DMS 273 (cell line): ENCODE data around the gene TENM3.
A peak's percentile ranks its signal among the peaks of the same experiment; 100 is the strongest.
"Not testable (repeated sequence)": the region's sequence is repeated elsewhere in the genome, so short reads cannot be mapped to it uniquely, and the experiment has no call there.

Source experiments
- DNase-seq: peaks from one replicate; lab custom pipeline; 2025; ENCODE audit not compliant: unreplicated experiment; lab: John Stamatoyannopoulos, UW

TENM3 gene

DNA sequence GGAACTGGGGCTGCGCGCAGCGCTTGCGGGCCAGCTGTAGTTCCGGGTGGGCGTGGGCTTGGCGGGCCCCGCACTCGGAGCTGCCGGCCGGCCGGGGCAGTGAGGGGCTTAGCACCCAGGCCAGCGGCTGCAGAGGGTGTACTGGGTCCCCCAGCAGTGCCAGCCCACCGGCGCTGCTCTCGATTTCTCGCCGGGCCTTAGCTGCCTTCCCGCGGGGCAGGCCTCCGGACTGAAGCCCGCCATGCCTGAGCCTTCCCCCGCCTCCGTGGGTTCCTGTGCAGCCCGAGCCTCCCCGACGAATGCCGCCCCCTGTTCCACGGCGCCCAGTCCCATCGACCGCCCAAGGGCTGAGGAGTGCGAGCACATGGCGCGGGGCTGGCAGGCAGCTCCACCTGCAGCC lies 143.4 kb downstream of the TENM3 start:
- not testable (repeated sequence) for DNase-seq

DNA sequence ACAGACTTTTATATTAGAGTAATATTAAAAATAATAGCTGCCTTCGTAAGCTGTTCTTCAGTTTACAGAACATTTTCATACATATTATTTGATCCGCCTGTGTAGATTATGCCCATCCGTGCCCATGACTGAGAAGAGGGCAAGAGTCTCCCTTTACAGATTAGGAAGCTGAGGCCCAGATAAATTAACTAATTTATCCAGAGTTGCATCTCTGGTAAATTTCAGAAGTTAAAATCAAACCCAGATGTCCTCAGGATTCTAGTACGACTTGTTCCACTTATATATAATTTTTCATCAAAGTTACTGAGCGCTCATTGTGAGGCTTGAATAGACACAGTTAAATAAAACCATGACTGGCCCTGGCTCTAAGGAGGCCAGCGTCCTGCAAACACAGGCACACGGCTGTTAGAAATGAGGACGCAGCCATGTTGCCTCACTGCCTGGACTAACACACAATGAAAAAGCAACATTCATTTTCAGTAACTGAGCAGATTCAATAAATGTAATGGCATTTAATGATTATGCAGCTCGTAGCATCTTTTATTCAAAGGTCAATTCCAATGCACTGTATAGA lies 148.0 kb downstream of the TENM3 start:
- no peak for DNase-seq

DNA sequence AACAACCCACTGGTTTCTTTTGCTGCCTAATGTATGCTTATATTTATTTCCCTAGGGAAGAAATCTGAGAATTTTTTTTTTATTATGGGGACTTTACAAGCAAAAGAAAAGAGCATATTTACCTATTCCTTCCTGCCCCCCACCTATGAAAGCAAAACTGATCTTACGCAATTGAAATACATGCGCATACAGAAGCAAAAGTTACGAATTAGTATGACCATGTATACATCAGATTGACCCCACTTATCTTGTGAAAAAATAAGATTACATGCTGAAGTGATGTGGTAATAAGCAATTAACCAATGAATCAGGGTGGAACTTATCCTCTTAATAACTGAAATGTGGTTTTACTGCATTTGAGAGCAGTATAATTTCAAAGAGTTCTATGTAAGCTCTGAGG lies 151.0 kb downstream of the TENM3 start:
- DNase-seq = no peak

DNA sequence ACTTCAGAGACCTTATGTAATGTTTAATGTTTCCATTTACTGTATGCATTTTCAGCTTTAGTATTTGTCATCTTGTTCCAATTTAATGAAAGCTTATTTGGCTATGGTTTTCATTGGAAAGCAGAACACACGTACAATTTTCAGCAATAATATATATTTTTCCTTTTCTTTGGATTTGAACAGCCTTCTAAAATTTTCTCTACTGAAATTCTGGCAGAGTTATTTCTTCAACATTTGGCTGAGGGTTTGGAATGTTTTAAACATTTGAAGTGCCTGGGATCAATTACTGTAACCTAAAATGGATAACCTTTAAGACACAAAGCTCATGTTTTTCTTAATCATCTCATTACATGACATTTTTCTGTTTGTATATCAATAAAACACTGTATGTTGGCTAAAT lies 156.9 kb downstream of the TENM3 start:
- DNase-seq = no peak

DNA sequence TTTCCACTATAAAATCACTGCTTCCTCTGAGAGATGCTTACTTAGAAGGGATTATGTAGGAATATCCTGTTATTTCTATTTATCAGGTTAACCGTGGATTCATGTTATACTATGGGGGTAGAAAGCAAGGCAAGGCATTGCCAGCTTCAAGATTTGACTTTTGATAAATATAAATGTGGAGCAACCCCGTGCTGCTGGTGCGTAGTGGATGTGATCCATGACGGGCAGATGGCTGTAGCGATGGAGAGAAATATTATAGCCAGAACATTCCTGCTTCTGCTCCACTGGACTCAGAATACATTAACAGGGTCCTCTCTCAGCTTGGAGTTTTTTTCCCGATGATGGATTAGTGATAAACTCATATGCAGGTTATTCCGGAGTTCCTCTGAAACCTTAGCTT lies 157.6 kb downstream of the TENM3 start:
- DNase-seq = peak; percentile 40

DNA sequence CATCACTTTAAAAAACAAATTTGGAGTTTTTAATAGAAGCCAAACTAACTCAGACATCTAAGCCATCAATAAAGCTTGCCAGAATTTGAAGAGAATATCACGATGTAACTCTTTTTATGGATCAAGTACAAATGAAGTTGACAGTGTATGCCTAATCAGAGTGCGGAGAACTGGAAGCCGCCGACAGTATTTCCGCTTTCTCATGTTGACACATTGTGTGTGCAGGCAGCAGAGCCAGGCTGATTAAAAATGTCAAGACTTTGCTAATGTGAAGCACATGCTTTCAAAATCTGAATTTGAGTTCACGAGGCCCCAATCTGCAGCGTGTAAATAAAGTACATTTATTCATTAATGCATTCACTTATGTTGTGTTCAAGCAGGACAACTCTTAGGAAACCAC lies 161.2 kb downstream of the TENM3 start:
- DNase-seq = no peak

DNA sequence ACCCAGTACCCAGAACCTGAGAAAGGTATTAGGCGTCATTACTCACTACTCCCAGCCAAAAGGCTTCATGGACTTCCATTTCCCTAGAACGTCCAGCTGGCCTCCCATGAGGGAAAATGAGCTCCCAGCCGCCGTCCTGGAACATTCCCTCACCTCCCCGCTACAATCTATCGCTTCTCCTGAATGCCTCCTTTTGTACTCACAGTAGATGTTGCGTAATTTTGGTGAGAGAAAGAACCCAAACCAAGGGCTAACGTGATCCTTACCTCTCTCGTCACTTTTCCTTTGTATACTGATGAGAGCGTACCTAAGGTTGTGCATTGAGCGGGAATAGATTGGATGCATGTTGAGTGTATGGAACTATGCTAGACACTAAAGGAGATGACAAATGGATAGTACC lies 161.9 kb downstream of the TENM3 start:
- DNase-seq = no peak

DNA sequence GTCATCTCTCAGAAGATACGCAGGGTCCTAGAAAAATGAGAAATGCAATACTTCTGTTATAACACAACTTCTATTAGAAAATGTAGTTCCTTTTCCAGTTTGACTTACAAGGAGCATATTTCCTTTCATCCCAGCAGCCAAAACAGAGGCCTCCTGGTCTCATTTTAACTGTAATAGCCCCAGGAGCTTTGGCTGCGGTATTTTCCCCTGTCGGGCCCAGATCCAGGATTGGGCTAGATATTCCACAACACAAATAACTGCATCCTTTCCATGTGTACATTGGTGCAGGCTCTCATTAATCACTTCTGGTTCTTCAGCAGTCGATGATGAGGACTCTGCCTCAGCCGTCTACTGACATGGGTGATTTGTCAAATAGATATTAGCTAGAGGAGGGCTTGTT lies 166.1 kb downstream of the TENM3 start:
- DNase-seq = no peak

DNA sequence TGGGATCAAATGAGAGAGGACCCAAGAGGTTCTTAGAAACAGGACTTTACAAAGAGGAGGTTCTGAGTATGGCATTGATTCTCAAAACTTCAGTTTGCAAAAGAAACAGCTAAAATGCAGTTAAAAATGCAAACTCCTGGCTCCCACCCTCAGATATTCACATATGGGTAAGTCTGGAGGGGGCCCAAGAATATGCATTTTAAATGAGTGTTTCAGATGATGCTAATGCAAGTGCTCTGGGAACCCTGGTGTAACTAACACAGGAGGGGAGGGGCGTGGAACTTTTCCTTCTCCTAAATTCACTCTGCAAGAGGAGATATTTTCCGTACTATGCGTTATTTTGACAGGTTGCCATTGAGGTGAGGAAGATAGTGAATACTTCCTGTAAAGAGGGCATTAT lies 168.2 kb downstream of the TENM3 start:
- no peak for DNase-seq

DNA sequence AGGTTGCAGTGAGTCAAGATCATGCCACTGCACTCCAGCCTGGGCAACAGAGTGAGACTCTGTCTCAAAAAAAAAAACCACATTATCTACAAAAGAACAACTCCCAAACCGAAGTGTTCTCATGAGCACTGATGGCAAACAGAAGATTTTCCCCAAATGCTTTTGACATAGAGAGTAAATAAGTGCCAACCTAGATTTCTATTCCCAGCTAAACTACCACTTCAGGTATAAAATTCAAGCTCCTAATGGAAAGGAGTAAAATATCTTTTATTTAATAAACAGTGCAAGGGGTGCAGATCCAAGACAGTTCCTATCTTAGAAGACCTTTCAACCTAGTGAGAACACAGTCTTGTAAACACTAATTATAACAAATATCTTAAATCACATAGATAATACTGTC lies 170.3 kb downstream of the TENM3 start:
- DNase-seq = peak; percentile 2

DNA sequence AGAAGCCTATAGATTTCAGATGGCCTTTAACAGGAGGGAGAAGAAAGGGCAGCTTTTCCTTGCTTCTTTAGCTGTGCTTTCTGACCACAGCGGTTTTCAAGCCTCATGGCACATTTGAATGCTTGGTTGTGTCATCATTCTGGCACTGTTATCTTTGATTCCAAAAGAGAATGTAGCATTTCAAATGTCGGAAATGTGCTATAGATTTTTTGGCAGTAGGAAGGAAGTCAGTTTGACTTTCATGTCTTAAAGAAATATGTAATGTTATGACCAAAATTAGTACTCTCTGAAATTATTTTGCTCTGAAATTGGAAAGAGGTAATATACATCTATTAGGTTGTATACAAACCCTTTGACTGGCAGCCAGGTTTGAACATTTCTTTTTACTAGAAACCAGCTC lies 171.9 kb downstream of the TENM3 start:
- no peak for DNase-seq

DNA sequence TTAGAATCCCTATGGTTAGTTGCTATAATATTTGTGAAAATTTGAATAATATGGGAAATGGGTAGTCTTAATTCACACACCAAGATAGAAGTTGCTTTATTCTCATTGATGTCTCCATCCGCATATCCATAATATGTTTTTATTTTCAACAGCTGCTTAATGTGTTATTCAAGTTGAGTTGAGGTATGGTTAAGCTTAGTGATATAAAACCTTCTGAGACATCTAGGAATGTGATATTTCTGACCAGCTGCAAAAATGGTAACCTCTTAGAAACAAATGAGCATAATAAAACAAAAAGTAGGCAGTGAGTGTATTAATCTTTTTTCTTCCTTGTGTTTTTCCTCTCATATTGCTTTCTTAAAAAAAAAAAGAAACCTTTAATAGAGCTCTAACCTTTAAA lies 172.9 kb downstream of the TENM3 start:
- no peak for DNase-seq

DNA sequence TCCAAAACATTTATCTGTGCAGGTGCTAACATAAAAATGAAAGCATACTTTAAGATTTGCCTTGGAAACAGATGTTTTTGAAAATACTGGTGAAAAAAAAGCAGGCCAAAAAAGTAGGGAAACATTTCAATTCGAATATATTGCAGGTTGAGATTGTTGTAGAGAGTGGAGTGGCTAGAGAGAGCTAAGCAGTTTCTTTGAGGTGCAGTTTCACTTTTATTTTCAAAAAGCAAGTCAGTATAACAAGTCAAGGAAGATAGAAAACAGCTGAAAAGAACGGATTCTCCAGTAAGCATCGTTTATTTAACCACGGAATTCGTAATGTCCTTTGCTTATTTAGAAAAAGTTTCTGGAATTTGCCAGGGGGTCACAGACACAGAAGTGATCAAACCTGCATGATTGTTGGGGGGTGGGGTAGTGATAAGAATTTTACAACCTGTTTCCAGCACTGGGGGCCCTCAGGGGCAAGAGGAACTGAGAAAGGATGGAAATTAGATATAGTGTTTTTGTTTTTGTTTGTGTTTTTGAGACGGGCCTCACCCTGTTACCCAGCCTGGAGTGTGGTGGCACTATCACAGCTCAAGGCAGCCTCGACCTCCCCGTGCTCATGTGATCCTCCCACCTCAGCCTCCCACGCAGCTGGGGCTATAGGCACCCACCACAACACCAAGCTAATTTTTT lies 175.0 kb downstream of the TENM3 start:
- no peak for DNase-seq

DNA sequence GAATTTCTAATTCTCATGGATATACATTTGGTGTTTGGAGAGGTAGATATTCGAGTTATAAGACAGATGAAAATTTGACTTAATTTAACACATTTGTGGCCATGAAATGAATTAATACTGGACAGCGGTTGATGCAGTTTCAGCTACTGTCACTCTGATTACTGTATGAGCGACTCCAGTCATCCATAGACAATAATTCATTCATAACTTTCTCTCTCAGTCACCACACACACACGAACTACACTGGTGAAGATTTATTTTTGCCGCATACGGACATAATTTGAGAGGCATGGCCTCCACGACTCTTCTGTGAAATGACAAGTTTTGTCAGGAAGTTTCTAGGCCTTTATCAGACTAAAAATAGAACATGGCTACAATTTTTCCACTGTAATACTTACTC lies 177.0 kb downstream of the TENM3 start:
- no peak for DNase-seq

DNA sequence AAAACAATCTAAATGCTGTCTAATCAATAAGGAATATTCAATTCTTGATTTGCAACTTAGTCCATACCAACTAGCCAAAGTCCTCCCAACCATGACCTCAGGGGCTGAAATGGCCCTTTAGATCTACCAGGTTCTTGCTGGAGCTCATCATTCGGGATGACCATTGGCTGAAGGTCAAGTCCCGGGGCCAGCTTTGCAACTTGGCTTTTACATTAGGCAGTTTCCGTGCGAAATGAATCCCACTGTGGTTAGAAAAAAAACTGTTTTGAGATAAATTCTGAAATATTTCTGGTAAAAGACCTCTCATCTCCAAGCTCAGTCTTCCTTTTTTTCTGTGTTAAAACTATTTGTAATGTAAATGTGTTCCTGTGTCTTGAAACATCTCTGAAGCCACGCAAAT lies 178.6 kb downstream of the TENM3 start:
- DNase-seq = no peak

DNA sequence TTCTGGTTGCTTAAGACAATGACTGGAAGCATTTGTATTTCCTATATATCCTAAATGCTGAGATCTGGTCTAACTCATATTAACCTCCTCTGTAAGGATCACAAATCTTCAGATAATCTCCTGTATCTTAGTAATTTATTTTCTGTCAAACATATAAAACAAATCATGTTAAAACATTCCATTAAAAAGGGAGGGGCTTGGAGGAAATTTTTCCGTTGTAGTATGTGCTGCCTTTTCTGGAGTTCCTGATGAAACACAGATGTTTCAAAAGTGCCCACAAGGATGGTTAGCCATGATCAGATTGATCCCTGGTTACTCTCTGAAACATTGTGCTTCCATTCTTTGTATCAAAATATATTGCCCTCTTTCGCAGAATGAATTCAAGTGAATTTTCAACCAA lies 182.1 kb downstream of the TENM3 start:
- DNase-seq = no peak

DNA sequence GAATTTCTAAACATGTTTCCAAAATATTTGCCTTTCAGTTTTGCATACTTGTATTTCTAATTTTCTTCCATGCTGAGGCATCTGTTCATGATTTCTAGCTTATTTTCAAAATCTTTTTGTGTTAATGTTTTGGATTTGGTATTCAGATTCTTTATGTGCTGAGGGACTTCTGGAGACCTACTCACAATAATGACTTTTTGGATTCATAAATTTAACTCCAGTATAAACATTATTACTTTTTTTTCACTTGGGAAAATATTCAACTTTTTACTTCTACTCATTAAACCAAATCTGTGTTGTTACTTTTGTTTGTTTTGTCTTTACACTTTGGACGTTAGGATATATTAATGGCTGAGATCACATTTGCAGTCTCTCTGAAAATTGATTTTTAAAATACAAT lies 183.7 kb downstream of the TENM3 start:
- no peak for DNase-seq

DNA sequence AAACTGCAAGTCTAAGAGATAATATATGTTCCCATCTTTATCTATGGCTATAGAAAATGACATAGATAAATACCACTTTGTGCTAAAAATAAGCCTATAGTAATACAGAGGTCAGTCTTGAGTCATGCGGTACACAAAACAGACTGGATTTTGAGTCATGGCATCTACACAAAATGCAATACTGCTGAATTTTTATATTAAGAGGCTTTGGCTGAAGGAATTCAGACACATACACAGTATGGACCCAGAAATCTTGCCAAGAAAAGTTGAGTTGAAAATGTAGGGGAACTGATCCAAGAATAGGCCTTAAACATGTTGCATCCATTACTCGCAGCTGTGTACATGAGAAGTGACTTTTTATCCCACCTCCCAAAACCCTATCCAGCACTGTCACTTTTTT lies 184.4 kb downstream of the TENM3 start:
- no peak for DNase-seq

DNA sequence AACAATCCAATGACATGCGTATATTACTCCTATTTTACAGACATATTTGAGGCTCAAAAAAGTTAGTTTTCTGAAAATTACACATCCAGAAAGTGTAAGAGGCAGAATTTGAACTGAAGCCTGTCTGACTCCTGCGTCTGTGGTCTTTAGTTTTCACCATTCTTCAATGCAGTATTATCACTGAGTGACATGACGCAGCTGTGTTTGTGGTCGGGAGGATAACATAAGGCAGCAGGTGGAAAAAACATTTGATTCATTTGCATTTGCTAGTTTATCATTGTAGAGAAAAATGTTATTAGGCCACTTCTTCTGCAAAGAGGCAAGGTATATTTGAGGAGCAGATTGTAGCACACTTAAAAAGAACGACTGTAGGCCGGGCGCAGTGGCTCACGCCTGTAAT lies 186.7 kb downstream of the TENM3 start:
- DNase-seq = no peak

DNA sequence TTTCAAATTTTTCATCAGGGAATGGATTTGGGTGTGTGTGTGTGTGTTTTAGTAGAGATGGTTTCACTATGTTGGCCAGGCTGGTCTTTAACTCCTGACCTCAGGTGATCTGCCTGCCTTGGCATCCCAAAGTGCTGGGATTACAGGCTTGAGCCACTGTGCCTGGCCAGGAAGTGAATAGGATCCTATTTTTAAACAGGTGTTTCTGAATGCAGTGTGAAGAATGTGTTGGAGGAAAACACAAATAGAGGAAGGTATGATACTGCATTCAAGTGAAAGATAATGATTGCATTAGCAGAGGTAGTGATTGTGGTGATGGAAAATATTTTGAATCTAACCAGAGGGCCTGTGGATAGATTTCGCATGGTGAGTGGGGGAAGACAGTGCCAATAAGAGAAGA lies 189.6 kb downstream of the TENM3 start:
- no peak for DNase-seq

DNA sequence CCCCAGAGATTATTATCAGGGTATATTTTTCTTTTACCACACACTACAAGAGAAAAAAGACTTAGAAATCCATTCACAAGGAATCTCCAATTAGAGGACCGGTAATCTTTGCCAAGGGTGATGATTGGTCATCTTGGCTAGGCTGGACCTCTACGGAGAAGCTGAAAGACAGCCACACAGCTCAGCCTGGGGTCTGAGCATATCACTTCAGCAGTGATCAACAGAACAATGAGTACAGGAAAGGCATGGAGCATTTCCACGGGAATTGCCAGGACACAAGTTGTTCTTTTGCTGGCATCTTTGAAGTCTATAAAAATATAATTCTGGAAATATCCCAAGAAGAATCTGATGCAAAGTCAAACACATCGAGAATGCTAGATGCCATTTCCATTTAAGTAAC lies 191.5 kb downstream of the TENM3 start:
- no peak for DNase-seq

DNA sequence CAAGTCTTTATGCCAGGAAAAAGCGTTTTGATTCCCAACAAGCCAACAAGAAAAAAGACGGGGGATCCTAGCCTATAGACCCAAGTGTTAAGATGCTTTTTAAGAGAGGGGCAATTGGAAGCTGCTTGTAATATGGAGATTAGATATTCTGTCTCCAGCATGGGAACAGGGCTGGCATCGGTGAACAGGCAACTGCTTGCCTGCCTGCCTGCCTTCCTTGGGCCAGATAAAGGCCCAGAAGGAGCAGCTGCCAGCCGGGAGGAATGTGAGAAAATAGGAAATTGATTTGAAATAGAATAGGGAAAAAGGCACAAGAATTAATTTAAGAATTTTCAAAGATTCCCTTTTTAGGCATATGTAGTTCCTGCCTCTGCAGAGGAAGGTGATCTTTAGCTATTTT lies 192.2 kb downstream of the TENM3 start:
- DNase-seq = no peak

DNA sequence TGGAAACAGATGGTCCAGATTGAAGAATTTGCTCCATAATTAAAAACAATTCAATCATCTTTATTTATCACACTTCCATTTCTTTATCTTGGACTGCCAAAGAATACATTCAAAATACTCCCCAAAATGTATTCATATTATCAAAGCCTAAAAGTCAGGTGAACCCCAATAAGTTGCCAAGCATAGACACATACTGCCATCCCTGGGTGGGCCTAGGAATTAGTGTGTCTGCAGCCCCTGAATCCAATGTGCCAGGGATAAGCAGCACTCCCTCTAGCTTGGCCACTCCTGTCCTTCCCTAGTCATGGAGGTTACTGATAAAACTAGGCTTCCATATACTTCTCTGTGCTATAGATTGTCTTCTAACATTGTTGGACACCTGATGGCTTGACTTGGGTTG lies 199.9 kb downstream of the TENM3 start:
- peak; percentile 12 for DNase-seq
